H1 (cell line): ENCODE data around the gene PKN1. TPM values are rescaled to one million over a fixed set of nuclear protein-coding genes. Genes with fewer than 3 reads are reported as not detected.

Experiments used
- CTCF ChIA-PET: fragments of 300-600 bp; sonication (Branson Sonifier 250); formaldehyde crosslinking; loops from one replicate; lab custom pipeline; 2021; ENCODE audit not compliant: partially characterized antibody; lab: Charles Lee
- POLR2A ChIA-PET: fragments of 300-600 bp; sonication (Branson Sonifier 250); formaldehyde crosslinking; loops from one replicate; lab custom pipeline; 2021; ENCODE audit warnings: inconsistent platforms; ENCODE audit not compliant: partially characterized antibody; lab: Charles Lee
- DNase-seq, 2 experiments: peaks; one replicate each; pipeline versions ENCODE4 v3.0.0 to v3.0.0-alpha.2; 2010 to 2022; ENCODE audit warnings: low spot score in 2 of 2, low read depth in 1 of 2, mixed read lengths in 1 of 2
- FAIRE-seq: peaks from 2 replicates; lab custom pipeline; 2011; peaks lifted over from hg19 to GRCh38; lab: Jason Lieb, UNC
- H2AFZ ChIP-seq: 2 replicates; pipeline ENCODE4 v1.8.1; 2012; ENCODE audit warnings: low read length, inconsistent platforms
- H2AK5ac ChIP-seq: 2 replicates; pipeline ENCODE4 v1.6.1; 2013; ENCODE audit warnings: low read depth, low read length
- H2BK120ac ChIP-seq: replicated peaks from 2 replicates; pipeline ENCODE3; 2013; ENCODE audit warnings: low read depth, low read length, inconsistent platforms
- H2BK12ac ChIP-seq: 2 replicates; pipeline ENCODE4 v1.6.1; 2013; ENCODE audit warnings: low read depth, low read length
- H2BK15ac ChIP-seq: 2 replicates; pipeline ENCODE4 v1.6.1; 2013; ENCODE audit warnings: low read length
- H2BK20ac ChIP-seq: 2 replicates; pipeline ENCODE4 v1.6.1; 2013; ENCODE audit warnings: low read length
- H2BK5ac ChIP-seq: 2 replicates; pipeline ENCODE4 v1.6.1; 2013; ENCODE audit warnings: low read depth, low read length
- H3K14ac ChIP-seq: 2 replicates; pipeline ENCODE4 v1.6.1; 2013; ENCODE audit warnings: inconsistent platforms; ENCODE audit not compliant: insufficient read length
- H3K18ac ChIP-seq: 2 replicates; pipeline ENCODE4 v1.6.1; 2013; ENCODE audit warnings: low read length; ENCODE audit errors: extremely low read depth
- H3K23ac ChIP-seq: 2 replicates; pipeline ENCODE4 v1.6.1; 2013; ENCODE audit warnings: inconsistent platforms; ENCODE audit not compliant: insufficient read length
- H3K23me2 ChIP-seq: 2 replicates; pipeline ENCODE4 v1.6.1; 2013; ENCODE audit warnings: low read depth, low read length
- H3K27ac ChIP-seq: 2 replicates; pipeline ENCODE4 v1.6.1; 2011; ENCODE audit warnings: low read depth, low read length, inconsistent platforms
- H3K27me3 ChIP-seq, 4 experiments: replicated peaks in 1 of 4; 1 replicate in 1 of 4; 2 replicates in 3 of 4; pipeline versions ENCODE4 v1.6.1 to v1.8.1; 2011 to 2013; ENCODE audit warnings: low read length in 3 of 4, mild to moderate bottlenecking in 3 of 4, inconsistent platforms in 2 of 4, mixed read lengths in 2 of 4, moderate library complexity in 1 of 4; ENCODE audit not compliant: control insufficient read depth in 3 of 4, insufficient read depth in 3 of 4; ENCODE audit errors: extremely low read depth in 1 of 4
- H3K36me3 ChIP-seq, 4 experiments: 2 replicates each; pipeline versions ENCODE4 v1.6.1 to v1.8.1; 2011 to 2013; ENCODE audit warnings: mild to moderate bottlenecking in 4 of 4, low read length in 3 of 4, moderate library complexity in 2 of 4, control low read depth in 1 of 4, inconsistent platforms in 1 of 4; ENCODE audit not compliant: insufficient read depth in 4 of 4, control insufficient read depth in 2 of 4
- H3K4ac ChIP-seq: replicated peaks from 2 replicates; pipeline ENCODE3; 2013; ENCODE audit warnings: low read length, low read depth, mixed read lengths, inconsistent platforms; ENCODE audit not compliant: insufficient read length
- H3K4me1 ChIP-seq, 4 experiments: replicated peaks in 1 of 4; 1 replicate in 1 of 4; 2 replicates in 3 of 4; pipeline versions ENCODE4 v1.6.1 to v1.8.1; 2011 to 2013; ENCODE audit warnings: low read length in 3 of 4, inconsistent platforms in 2 of 4, mixed read lengths in 1 of 4; ENCODE audit not compliant: insufficient read depth in 4 of 4, control insufficient read depth in 3 of 4
- H3K4me2 ChIP-seq, 2 experiments: 2 replicates each; pipeline versions ENCODE4 v1.6.1 to v1.8.1; 2011 to 2013; ENCODE audit warnings: low read depth in 2 of 2, low read length in 2 of 2, control low read depth in 1 of 2, inconsistent platforms in 1 of 2, mild to moderate bottlenecking in 1 of 2; ENCODE audit not compliant: insufficient read depth in 1 of 2
- H3K4me3 ChIP-seq, 4 experiments: fragments of 200-600, 300-600 bp in 1 of 4; sonication (generic), shearing (Covaris generic), sonication (Bioruptor Twin) in 1 of 4; 2 replicates each; pipeline versions ENCODE4 v1.5.1 to v1.8.1; 2011 to 2016; ENCODE audit warnings: low read length in 4 of 4, low read depth in 3 of 4, control low read depth in 2 of 4, inconsistent platforms in 2 of 4, mild to moderate bottlenecking in 2 of 4, mixed read lengths in 1 of 4, moderate library complexity in 1 of 4; ENCODE audit not compliant: insufficient read depth in 2 of 4; ENCODE audit errors: extremely low read depth in 1 of 4
- H3K56ac ChIP-seq: replicated peaks from 2 replicates; pipeline ENCODE3; 2013; ENCODE audit warnings: low read depth, mild to moderate bottlenecking, mixed read lengths, low read length, inconsistent platforms; ENCODE audit not compliant: insufficient read length
- H3K79me1 ChIP-seq: 2 replicates; pipeline ENCODE4 v1.6.1; 2013; ENCODE audit warnings: low read depth, low read length, control low read depth
- H3K79me2 ChIP-seq, 2 experiments: 2 replicates each; pipeline versions ENCODE4 v1.6.1 to v1.8.1; 2012 to 2013; ENCODE audit warnings: low read length in 2 of 2, mild to moderate bottlenecking in 2 of 2, inconsistent platforms in 1 of 2; ENCODE audit not compliant: insufficient read depth in 2 of 2, control insufficient read depth in 1 of 2
- H3K9ac ChIP-seq, 4 experiments: replicated peaks in 1 of 4; 1 replicate in 1 of 4; 2 replicates in 3 of 4; pipeline versions ENCODE4 v1.6.1 to v1.8.1; 2011 to 2013; ENCODE audit warnings: low read depth in 3 of 4, low read length in 3 of 4, control low read depth in 2 of 4, mild to moderate bottlenecking in 2 of 4, moderate library complexity in 2 of 4, inconsistent platforms in 1 of 4; ENCODE audit errors: extremely low read depth in 1 of 4
- H3K9me3 ChIP-seq, 2 experiments: 2 replicates each; pipeline versions ENCODE4 v1.6.1 to v1.8.1; 2012 to 2013; ENCODE audit warnings: mild to moderate bottlenecking in 2 of 2, moderate library complexity in 2 of 2, control low read depth in 1 of 2, inconsistent platforms in 1 of 2, low read depth in 1 of 2, low read length in 1 of 2, mixed read lengths in 1 of 2; ENCODE audit not compliant: insufficient read depth in 2 of 2
- H4K20me1 ChIP-seq, 2 experiments: replicated peaks in 1 of 2; 2 replicates each; pipeline versions ENCODE3 to v1.8.1; 2011 to 2013; ENCODE audit warnings: inconsistent platforms in 2 of 2, low read length in 2 of 2, mild to moderate bottlenecking in 1 of 2; ENCODE audit not compliant: insufficient read depth in 2 of 2, control insufficient read depth in 1 of 2
- H4K5ac ChIP-seq: 2 replicates; pipeline ENCODE4 v1.6.1; 2013; ENCODE audit warnings: low read length, low read depth, mixed read lengths, inconsistent platforms; ENCODE audit not compliant: insufficient read length
- H4K8ac ChIP-seq: 2 replicates; pipeline ENCODE4 v1.8.0; 2013; ENCODE audit warnings: mild to moderate bottlenecking, moderate library complexity, low read length, inconsistent platforms; ENCODE audit not compliant: insufficient read depth; ENCODE audit errors: extremely low read depth
- H4K91ac ChIP-seq: replicated peaks from 2 replicates; pipeline ENCODE3; 2013; ENCODE audit warnings: low read length, mixed read lengths, inconsistent platforms; ENCODE audit not compliant: insufficient read length
- BCL11A ChIP-seq, 2 experiments: IDR thresholded peaks; one replicate each; pipeline ENCODE4 v1.6.1; 2011; ENCODE audit warnings: low read depth in 2 of 2, low read length in 2 of 2, mild to moderate bottlenecking in 2 of 2
- PHF8 ChIP-seq: fragments of 200-600 bp; sonication (generic); conservative IDR thresholded peaks from 2 replicates; pipeline ENCODE4 v1.7.1; 2012; ENCODE audit warnings: low read depth, mild to moderate bottlenecking, inconsistent platforms, low read length, moderate library complexity
- RBBP5 ChIP-seq: IDR thresholded peaks from 2 replicates; pipeline ENCODE4 v1.7.1; 2012; ENCODE audit warnings: low read depth, mild to moderate bottlenecking, inconsistent platforms, low read length, moderate library complexity, borderline replicate concordance
- WGBS, 2 experiments: shearing (Covaris generic) in 1 of 2; methylation state at CpG; one replicate each; pipeline versions ENCODE4 v1.1.6 to v1.1.7; 2013 to 2015; ENCODE audit warnings: low lambda C conversion rate in 2 of 2, mixed read lengths in 2 of 2, inconsistent platforms in 1 of 2, low coverage in 1 of 2, missing lambda C conversion rate in 1 of 2; ENCODE audit not compliant: insufficient replicate concordance in 2 of 2, insufficient coverage in 1 of 2, insufficient read length in 1 of 2; ENCODE audit errors: extremely low coverage in 1 of 2, missing lambda C conversion rate in 1 of 2; 5-methylcytosine and 5-hydroxymethylcytosine counted together
- polyA plus RNA-seq, 7 experiments: library from polyadenylated mRNA; depleted of rRNA in 3 of 7; stranded (reverse) in 5 of 7; unstranded in 2 of 7; fragments of >200 nt in 5 of 7; fragments of 200-250 nt in 2 of 7; gene quantifications; 1 replicate in 5 of 7; 2 replicates in 1 of 7; 4 replicates in 1 of 7; pipeline versions ENCODE4 v1.2.1 to v1.2.3, GENCODE V29; 2011 to 2013; ENCODE audit warnings: missing spikeins in 2 of 7, mixed read lengths in 2 of 7
- total RNA-seq: library from RNA; stranded (reverse); fragmentation: NEBNext Ultra II Directional; extraction: Animal tissue kit (Norgen Biotek cat#: 25700); gene quantifications from 2 replicates; pipeline ENCODE4 v1.2.1, GENCODE V29; 2021

PKN1 gene
- total and polyA plus RNA-seq, 2 of the 8 experiments (the other 6 are each of a cell fraction or from before 2014, with no cell fraction given): 65.2 to 162 TPM

GRCh38 chr19:14400951-14401431 is 32.1 kb upstream of the PKN1 start:
- H3K79me1 ChIP-seq: no peaks in the 10 kb centered on the region
- H3K36me3 ChIP-seq: no peaks in the 10 kb centered on the region
- FAIRE-seq (no peak), DNase-seq (no peak)
- no peak overlapping the region for H2BK5ac ChIP-seq
- no peak overlapping the region for H2BK20ac ChIP-seq
- no peak overlapping the region for H4K91ac ChIP-seq
- H4K20me1 ChIP-seq: no peaks in the 10 kb centered on the region
- no peak overlapping the region for H3K27ac ChIP-seq
- TF ChIP-seq BCL11A (IDR thresholded peaks at IDR 0.05; ENCODE audit: low read depth in 2 of 2, low read length in 2 of 2) (no peak), PHF8 (no peak), RBBP5 (no peak)
- POLR2A ChIA-PET: interaction anchor here (1.1 kb wide), 1 partner anchor 12 kb away, joined by 4 read pairs; no protein-coding TSS in a partner anchor
- no peak overlapping the region for H3K18ac ChIP-seq
- H3K4me1 ChIP-seq: peaks cover 0 to 5% (median 3%) of the 10 kb centered on the region in 4 experiments; a peak in 4 of 7 replicates
- peaks cover 4% of the 10 kb centered on the region; the same call in 1 of the 2 replicates for H3K23me2 ChIP-seq
- 92% methylated on average over 11 of the region's 11 CpGs; no CpG with 5 or more reads in 1 of the 2 experiments for WGBS, 2 experiments
- no peak overlapping the region for H3K4me2 ChIP-seq
- no peak overlapping the region for H2AFZ ChIP-seq
- H3K27me3 ChIP-seq: no peaks in the 10 kb centered on the region
- H2AK5ac ChIP-seq: no peak overlapping the region
- H2BK15ac ChIP-seq: no peak overlapping the region
- no peak overlapping the region for H3K9ac ChIP-seq
- no peak overlapping the region for H2BK12ac ChIP-seq
- no peaks in the 10 kb centered on the region for H3K79me2 ChIP-seq
- H4K8ac ChIP-seq: no peak overlapping the region
- H2BK120ac ChIP-seq: no peak overlapping the region
- H3K4ac ChIP-seq: no peak overlapping the region
- no peak overlapping the region for H3K23ac ChIP-seq
- no peaks in the 10 kb centered on the region for H3K9me3 ChIP-seq
- no peak overlapping the region for H4K5ac ChIP-seq
- no peak overlapping the region for H3K56ac ChIP-seq
- CTCF ChIA-PET: interaction anchor here (0.6 to 0.8 kb wide), 4 partner anchors 39 to 775 kb away, joined by 3 to 5 read pairs (median 4); no protein-coding TSS in a partner anchor
- H3K14ac ChIP-seq: no peak overlapping the region
- no peak overlapping the region for H3K4me3 ChIP-seq
